ENCODE measurements around the gene TSPAN6.

Gene TSPAN6, protein sequence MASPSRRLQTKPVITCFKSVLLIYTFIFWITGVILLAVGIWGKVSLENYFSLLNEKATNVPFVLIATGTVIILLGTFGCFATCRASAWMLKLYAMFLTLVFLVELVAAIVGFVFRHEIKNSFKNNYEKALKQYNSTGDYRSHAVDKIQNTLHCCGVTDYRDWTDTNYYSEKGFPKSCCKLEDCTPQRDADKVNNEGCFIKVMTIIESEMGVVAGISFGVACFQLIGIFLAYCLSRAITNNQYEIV

DNA sequence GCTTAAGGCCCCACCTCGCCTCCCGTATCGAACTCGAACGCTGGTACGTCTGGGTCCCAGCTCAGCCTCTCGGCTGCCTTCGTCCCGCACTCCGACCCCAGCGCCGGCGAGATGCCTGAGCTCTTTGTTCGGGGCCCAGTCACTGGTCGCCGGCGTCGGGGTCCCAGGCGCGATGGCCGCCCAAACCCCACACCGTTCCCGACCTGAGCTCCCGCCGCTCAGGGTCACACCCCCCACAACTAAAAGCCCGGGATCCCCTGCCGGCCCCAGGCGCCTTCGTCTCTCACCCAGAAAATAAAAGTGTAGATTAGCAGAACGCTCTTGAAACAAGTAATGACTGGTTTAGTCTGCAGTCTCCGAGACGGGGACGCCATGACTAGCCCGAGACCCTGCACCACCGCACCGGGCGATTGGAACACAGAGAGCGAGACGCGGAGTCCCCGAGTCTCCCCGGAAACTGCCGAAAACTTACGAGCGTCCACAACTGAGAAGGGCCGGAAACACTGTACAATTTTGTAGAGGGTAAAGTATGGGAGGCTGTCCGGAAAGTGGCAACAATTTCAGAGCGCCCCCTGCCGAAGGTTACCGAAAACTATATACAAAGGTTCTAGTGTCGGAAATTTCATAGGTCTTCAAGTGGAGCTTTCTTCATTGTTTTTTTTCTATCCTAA is at the start of gene TSPAN6:
TSPAN6 (minus strand) TSS at position 486 of the 671 bp plus-strand sequence; CDS start at position 374, 112 bp downstream.
- Histone ChIP-seq H3K4me3 (peak within 1 kb of the TSS; percentile 34 to 56 (median 50)), H3K27ac (peak within 1 kb of the TSS in 18 of 21 experiments; percentile 18 to 76 (median 58))

DNA sequence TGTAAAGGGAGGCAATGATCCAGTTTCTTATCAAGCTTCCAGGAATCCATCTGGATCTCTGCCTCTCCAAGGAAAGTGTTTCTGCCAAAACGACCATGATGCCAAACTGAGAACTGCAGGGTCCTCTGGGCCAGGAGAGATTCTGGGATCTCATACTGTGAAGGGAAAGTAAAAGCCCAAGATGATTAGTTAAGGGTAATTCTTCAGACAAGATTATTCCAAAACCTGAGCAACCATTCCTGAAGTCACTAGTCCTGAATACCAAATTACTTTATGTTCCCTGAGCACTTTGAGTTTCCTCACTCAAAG is 49.3 kb upstream of the TSPAN6 start:
- Histone ChIP-seq H3K27ac (no peak overlapping the region), H3K4me3 (no peak overlapping the region)

DNA sequence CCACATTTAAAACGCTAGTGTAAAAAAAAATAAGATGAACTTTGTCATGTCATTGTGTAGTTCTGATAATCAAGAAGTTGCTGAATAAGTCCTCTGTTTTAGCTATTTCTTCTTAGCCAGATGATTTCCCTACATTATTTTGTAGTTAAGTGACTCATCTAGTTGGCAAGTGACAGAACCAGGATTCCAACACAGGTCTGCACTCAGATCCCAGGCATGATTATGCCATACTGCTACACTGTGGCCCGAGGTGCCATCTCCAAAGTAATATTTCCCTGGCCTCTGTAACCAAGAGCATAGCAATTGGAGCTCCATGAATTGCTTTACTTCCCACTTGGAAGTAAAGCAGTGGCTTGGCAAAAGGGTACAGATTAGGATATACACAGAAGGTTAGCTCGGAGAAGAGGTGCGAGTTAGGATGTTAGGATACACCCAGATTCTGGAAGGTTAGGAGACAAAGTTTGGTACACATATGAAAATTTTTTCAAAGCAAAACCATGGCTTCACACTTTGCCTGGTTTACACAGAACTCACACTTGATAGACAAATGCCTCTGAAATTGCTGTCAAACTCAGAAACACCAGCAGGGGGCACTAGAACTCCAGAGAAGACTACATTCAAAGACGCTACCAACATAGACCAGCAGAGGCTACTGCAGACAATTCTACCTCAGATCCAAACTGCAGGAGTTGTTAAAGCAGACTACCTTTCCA is 48.8 kb upstream of the TSPAN6 start:
- Histone ChIP-seq H3K4me3 (no peak overlapping the region), H3K27ac (no peak overlapping the region)

DNA sequence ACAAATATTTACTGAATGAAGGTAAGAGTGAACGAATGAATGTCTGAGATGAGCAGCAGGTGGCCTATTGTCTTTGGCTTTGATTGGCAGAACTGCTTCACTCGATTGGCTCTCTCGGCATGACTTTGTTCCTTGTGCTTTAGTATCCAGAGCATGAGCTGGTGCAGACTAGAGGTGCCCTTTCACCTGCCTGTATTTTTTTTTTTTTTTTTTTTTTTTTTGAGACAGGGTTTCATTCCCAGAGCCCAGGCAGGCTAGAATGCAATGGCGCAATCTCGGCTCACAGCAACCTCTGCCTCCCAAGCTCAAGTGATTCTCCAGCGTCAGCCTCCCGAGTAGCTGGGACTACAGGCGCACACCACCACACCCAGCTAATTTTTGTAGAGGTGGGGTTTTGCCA is 46.3 kb upstream of the TSPAN6 start:
- no peak overlapping the region for H3K27ac ChIP-seq
- H3K4me3 ChIP-seq, result no peak overlapping the region

DNA sequence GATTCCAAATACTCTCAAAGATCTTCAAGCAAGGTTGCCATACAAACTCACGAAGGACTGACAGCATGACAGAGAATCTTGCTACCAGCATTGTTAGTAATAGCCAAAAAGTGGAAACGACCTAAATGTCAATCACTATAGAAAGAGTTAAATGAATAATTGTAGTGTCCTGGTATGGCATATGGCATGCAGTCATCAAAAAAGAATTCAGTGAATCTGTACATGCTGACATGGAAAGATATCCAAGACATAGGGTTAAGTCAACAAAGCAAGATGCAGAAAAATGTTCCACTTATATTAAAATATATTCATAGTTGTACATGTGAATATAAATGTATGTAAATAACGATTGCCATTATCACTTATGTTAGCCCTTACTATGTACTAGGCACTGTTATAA is 45.0 kb upstream of the TSPAN6 start:
- H3K27ac ChIP-seq, result no peak overlapping the region
- H3K4me3 ChIP-seq, result no peak overlapping the region

DNA sequence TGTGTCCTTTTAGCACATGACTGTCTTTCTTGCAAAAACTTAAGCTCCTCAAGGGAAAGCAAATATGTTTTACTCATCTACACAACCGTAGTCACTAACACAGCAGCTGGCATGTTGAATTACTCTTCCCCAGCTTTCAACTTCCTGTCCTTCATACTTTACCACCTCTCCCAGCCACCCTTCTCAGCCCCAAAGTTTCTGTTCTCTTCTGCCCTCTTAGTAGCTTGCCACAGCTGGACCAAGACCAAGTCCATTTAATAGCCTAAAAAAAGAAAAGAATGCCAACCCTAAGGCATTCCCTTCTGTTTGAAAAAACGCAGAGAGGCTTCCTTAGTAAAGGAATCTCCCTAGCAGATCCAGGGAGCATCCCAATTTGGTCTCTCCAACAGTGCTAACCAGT is 44.1 kb upstream of the TSPAN6 start:
- Histone ChIP-seq H3K27ac (no peak overlapping the region), H3K4me3 (no peak overlapping the region)

DNA sequence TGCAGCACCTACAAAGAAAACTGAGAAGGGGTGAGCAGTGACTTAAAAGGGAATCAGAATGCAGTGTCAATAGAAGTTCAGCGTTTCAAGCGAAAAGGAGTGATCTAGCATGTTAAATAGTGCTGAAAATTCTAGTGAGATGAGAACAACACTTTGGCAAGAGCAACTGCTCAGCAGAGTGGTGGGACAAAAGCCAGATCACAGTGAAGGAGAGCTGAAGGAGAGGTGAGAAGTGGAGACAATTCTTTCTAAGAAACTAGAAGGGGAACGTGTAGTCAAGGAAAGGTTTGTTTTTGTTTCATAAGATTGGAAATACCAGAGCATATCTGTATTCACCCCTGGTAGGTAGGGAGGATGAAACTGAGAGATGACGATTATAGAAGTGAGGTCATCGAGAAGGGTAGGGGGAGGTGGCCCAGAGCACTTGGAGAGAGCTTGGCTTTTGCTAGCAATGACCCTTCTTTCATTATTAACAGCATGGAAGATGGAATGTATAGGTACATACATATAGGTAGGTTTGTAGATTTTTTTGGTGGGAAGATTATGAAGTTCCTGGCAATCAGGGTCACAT is 41.1 kb upstream of the TSPAN6 start:
- no peak overlapping the region for H3K4me3 ChIP-seq
- no peak overlapping the region for H3K27ac ChIP-seq

DNA sequence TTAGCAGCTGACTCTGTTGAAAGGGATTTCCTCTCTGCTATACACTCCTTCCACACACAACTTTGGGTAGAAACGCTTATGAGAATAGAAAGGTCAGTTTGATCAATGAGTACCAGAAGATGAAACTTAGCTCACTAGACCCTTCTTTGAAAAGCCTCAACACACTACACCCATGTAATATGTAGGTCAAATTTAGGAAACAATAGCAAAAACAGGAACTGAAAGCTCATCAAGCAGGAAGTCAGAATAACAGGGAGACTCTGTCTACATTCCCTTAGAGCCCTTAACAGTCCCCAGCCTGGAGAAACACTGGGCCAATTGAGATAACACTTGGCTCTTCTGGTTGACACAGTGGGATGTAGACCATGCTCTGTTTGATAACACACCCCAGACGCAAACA is 38.1 kb upstream of the TSPAN6 start:
- Histone ChIP-seq H3K4me3 (no peak overlapping the region), H3K27ac (no peak overlapping the region)

DNA sequence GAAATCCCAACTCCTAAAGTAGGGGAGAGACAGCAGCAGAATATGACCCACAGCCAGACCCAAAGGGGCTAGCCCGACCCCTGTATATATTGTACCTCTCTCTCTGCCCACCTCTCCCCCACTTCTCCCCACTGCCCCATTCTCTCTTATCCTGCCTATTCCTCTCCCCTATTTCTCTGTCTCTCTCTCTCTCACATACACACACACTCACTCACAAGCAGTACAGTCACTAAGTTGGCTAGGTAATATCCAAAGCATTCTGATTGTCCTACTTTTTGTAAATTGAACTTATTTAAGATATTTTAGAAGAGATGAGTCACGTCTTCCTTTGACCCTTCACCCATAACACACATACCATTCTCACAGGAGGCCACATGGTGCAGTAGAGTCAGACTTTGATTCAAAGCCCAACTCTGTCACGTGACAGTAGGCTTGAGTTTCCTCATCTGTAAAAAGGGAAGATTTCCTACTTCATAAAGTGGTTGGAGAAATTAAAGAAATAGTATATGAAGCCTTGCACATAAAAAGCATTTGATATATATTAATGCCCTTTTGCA is 36.9 kb upstream of the TSPAN6 start:
- Histone ChIP-seq H3K4me3 (no peak overlapping the region), H3K27ac (no peak overlapping the region)

DNA sequence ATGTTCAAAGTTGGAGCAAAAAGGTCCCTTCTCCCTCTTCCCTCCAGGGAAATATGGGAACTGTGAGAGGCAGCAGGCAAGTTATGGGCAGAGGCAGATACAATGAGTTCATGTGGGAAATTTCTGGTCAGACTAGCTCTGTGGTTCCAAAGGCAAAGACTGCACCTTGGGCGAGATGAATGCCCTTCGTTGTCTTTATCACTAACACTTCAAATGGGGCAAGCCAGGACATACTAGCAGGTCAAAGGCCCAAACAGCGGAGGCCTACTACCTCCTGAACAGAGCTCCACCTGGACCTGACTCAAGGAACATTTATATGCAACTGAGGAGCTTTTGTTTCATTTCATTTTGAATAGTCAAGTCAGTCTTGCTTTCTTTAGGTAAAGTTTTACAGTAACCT is 36.4 kb upstream of the TSPAN6 start:
- H3K27ac ChIP-seq, result no peak overlapping the region

DNA sequence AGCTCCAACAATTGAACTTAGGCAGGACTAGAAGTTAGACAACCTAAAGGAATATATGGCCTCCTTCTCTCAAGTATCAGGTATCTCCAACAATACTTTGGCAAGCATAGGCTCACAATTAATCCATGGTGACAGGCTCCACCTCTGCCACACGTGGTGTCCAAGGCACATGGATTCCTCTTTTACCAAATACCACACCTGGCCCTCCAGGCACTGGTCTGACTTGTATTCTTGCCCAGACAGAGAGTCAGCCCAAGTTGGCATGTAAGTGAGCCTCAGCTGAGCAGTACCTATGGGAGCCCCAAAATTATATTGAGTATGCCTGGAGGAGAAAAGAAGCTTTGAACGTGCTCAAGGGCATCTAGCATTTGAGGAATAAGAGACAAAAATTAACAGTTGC is 27.0 kb upstream of the TSPAN6 start:
- no peak overlapping the region for H3K4me3 ChIP-seq
- no peak overlapping the region for H3K27ac ChIP-seq

More for the DNA sequence above, 36.4 kb upstream of the TSPAN6 start:
- no peak overlapping the region for H3K4me3 ChIP-seq

DNA sequence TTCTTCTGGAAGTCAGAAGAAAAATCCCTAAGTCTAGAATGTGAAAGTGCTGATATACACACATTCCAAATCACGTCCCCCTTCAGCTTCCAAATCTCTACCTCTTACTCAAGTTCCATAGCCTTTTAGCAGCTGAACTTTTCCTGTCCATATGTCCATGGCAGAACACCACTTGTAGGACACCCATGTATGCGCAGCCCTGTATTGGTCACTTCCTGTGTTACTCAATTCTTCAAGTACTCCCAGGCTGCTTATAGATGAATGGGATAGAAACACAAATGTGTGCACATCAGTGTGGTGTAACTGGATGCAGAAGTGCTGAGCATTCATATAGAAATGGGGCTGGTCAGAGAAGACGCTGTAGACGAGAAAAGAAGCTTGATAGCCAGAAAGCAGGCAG is 26.2 kb upstream of the TSPAN6 start:
- H3K4me3 ChIP-seq, result no peak overlapping the region
- no peak overlapping the region for H3K27ac ChIP-seq

DNA sequence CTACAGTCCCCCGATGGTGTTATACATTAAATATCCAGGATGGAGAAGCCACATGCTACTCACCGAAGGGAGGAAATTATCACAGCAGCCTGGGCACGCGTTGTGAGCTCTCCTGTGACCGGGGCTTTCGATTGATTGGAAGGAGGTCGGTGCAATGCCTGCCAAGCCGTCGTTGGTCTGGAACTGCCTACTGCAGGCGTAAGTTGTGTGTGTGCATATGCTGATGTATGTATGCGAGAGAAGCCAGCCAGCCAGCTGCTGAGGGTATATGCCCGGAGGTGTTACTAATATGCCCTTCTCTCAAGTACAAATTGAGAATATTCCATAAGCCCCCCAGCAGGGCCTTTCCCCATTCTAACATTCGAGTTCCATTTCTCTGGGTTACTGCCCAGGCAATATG is 25.6 kb upstream of the TSPAN6 start:
- no peak overlapping the region for H3K4me3 ChIP-seq
- no peak overlapping the region for H3K27ac ChIP-seq

DNA sequence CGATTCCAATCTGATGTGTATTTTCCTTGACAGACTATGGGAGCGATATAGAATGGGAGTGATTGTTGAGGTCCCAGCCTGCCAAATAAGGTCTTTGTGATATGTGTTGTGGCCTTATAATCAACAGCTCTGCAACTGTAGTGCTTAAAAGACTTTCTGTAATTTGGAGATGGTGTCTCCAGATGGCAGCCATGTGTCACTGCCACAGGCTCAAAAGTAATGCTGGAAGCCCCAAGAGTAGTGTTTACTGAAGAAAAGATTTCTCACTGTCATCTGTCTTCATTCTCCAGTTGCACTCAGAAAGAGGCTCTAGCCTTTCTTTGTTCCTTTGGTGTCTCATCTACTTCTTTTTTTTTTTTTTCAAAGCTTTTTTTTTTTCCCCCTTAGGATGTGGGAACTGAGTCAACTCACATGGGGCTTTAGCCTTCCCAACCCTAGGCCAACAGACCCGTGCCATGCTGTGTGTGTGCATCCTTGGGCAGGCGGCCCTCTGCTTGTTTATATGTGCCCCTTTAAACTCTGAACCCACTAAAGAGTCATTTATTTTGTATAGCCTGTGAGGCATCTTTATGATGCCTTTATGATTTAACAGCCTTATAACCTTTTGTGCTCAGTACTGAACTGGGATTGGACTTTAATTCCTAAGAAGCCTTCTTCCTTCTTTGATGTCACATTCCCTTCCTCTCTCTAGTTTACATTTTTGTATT is 23.0 kb upstream of the TSPAN6 start:
- H3K27ac ChIP-seq, result peak overlapping the region in 3 of 21 experiments; percentile 16 to 51 (median 25)
- no peak overlapping the region for H3K4me3 ChIP-seq

DNA sequence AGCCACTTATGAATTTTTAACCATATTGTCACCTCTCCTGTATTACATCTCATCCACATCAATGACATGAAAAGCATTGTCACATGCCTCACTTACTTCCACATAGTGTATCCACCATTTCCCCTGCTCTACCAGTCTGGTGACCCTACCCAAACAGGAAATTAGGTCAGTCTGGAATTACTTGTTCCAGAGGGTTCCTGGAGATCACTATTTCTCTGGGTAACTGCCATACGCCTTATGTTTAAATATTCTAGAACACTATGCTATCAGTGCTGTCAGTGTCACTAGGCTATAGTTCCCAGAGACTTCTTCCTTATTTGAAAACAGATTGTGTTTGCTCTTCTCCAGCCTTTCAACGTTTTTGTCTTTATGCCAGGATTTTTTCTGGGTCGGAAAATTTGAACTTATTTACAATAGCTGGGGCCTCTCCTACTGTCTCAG is 22.4 kb upstream of the TSPAN6 start:
- Histone ChIP-seq H3K4me3 (no peak overlapping the region), H3K27ac (peak overlapping the region in 3 of 21 experiments; percentile 16 to 51 (median 25))

DNA sequence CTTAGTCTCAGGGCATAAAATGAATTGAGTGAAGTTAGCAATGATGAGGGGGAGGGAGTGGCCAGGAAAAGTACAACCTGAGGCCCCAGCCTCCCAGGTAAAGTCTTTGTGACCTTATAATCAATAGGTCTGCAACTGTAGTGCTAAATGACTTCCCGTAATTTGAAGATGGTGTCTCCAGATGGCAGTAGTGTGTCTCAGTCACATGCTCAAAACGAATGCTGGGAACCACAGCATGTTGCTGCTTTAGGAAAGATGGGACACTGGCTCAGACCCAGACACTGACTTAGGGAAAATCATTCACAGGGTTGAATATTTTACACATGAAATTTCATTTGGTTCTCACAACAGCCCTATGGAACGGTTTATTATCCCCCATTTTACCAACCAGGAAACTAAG is 17.7 kb upstream of the TSPAN6 start:
- Histone ChIP-seq H3K4me3 (no peak overlapping the region), H3K27ac (no peak overlapping the region)

DNA sequence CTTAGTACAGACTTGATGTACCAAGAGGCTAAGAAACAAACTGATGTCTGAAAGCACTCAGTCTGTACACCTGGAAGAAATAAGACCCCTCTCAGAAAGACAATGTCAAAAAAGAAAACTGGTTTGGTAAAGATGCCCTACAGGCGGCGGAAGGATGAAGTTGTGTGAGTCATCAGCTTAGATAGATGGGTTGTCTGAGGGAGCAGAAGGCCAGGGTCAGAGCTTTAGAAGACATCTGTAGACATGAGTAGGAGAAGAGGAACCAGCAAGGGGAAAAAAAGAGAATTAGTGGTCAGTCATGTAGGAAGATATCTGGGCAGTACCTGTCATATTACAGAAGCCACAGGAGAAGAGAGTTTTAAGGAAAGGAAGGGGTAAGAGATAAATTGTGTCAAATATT is 15.7 kb upstream of the TSPAN6 start:
- no peak overlapping the region for H3K27ac ChIP-seq
- no peak overlapping the region for H3K4me3 ChIP-seq

DNA sequence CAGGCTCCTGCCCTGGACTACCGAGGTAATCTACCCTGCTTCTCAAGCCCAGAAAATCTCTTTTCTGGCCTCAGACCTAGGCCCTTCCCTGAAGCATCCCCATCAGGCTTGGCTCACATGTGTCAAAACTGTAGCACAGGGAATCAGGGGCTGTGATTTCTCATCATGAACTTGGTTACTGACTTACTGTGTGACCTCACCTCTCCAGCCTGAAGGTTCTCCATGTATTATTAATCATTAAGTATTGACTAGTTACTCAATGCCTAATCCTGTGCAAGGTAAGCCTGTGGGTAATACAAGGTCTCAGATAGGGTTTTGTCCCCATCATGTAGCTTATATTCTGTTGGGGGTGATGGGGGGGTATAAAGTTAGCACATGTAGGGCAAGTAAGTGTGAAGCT is 14.2 kb upstream of the TSPAN6 start:
- peak overlapping the region in 11 of 21 experiments; percentile 38 to 79 (median 67) for H3K27ac ChIP-seq
- H3K4me3 ChIP-seq, result no peak overlapping the region

DNA sequence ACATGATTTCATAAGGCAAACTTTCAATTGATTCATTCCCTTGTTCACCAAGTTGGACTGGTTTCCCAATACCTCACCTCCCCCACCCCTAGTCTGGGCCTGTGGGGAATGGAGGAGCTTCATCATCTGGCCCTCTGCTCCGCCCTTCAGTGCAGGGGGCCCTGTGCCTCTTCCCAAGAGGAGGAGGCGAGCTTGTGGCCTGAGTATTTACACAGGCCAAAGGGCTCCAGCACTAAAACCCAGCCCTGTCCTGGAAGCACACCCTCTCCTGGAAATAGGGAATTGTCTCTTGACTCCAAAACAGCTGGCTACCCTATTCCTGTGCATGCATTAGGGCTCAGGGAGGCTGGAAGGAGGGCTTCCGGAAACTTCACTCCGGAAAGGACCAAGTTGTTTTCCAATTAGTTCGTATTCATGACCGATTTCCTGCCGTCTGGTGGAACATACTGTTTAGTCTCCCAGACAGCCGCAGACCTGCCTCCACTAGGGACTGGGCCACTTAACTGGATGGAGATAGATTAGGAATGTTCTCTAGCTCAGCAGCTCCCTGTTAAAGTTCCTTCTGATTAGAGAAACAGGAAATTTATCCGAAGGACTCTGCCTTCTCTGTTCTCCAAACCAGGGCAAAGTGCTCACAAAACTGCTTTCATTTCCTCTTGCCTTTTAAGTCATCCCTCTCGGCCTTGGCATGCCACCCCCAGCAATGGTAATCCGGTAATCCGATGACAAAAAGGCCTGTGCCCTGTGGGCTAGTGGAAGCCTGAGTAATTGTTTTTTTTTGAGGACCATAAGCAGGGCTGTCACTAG is 13.1 kb upstream of the TSPAN6 start:
- H3K27ac ChIP-seq, result peak overlapping the region in 19 of 21 experiments; percentile 13 to 79 (median 57)
- no peak overlapping the region for H3K4me3 ChIP-seq
